K562 (cell line): Measurements from ENCODE around the gene MUC5B. TPM values are rescaled to one million over a fixed set of nuclear protein-coding genes. Genes with fewer than 3 reads are reported as not detected.

Source experiments
- ATAC-seq: fragments of 200-7000 bp; cut with Tn5 transposase; 3 replicates; pipeline ENCODE4 v1.9.1; 2020; ENCODE audit warnings: moderate library complexity
- BruUV-seq: library from RNA; stranded (reverse); fragments of 400-500 nt; replicated peaks from 2 replicates; lab custom pipeline; 2021; lab: Mats Ljungman, UMichigan
- CTCF ChIA-PET: fragments of 300-600 bp; formaldehyde crosslinking; extraction: SDS; loops from one replicate; lab custom pipeline; 2021; ENCODE audit warnings: low intra/inter-chr PET ratio; lab: Yijun Ruan, JAX
- POLR2A ChIA-PET: fragments of 300-600, 350-650 bp; sonication (Branson Sonifier 250); formaldehyde crosslinking; extraction: SDS; loops from one replicate; lab custom pipeline; 2021; ENCODE audit warnings: antibody characterized with exemption, inconsistent platforms; lab: Yijun Ruan, JAX
- DNase-seq, 4 experiments: peaks; one replicate each; pipeline versions ENCODE4 v3.0.0 to v3.0.0-alpha.2; 2011 to 2018; ENCODE audit warnings: low spot score in 3 of 4, mixed read lengths in 3 of 4; ENCODE audit errors: extremely low read depth in 1 of 4
- FAIRE-seq: peaks from 2 replicates; lab custom pipeline; 2011; peaks lifted over from hg19 to GRCh38; lab: Jason Lieb, UNC
- H2AFZ ChIP-seq: 2 replicates; pipeline ENCODE4 v1.6.0; 2011; ENCODE audit warnings: low read depth, low read length, control low read depth, inconsistent platforms
- H3K27ac ChIP-seq: fragments of 200-600 bp; 3 replicates; pipeline ENCODE4 v1.8.0; 2011; ENCODE audit warnings: low read depth, mild to moderate bottlenecking, control low read depth, inconsistent platforms, low read length, moderate library complexity, mixed read lengths; ENCODE audit errors: extremely low read depth
- H3K27me3 ChIP-seq, 2 experiments: fragments of 300-600 bp in 1 of 2; 2 replicates in 1 of 2; 3 replicates in 1 of 2; pipeline versions ENCODE4 v1.6.0 to v1.8.0; 2011; ENCODE audit warnings: inconsistent platforms in 2 of 2, low read length in 2 of 2, mild to moderate bottlenecking in 1 of 2, mixed read lengths in 1 of 2, moderate library complexity in 1 of 2; ENCODE audit not compliant: control insufficient read depth in 2 of 2, insufficient read depth in 2 of 2
- H3K36me3 ChIP-seq: fragments of 300-600 bp; 3 replicates; pipeline ENCODE4 v1.8.0; 2011; ENCODE audit warnings: mild to moderate bottlenecking, low read length, inconsistent platforms; ENCODE audit not compliant: control insufficient read depth, insufficient read depth
- H3K4me1 ChIP-seq, 2 experiments: fragments of 200-600 bp in 1 of 2; replicated peaks in 1 of 2; 2 replicates in 1 of 2; 3 replicates in 1 of 2; pipeline versions ENCODE4 v1.5.1 to v1.8.0; 2011; ENCODE audit warnings: inconsistent platforms in 2 of 2, low read length in 2 of 2, mild to moderate bottlenecking in 1 of 2, mixed read lengths in 1 of 2, moderate library complexity in 1 of 2; ENCODE audit not compliant: control insufficient read depth in 2 of 2, insufficient read depth in 2 of 2
- H3K4me2 ChIP-seq: 2 replicates; pipeline ENCODE4 v1.6.1; 2011; ENCODE audit warnings: low read length, control low read depth, inconsistent platforms, mixed read lengths; ENCODE audit not compliant: insufficient read depth
- H3K4me3 ChIP-seq: fragments of 200-600 bp; sonication (generic), shearing (Covaris generic); 2 replicates; pipeline ENCODE4 v1.5.1; 2016; ENCODE audit warnings: control low read depth, inconsistent platforms
- H3K79me2 ChIP-seq: fragments of 200-600 bp; 3 replicates; pipeline ENCODE4 v1.8.0; 2011; ENCODE audit warnings: low read length, inconsistent platforms; ENCODE audit not compliant: control insufficient read depth, insufficient read depth
- H3K9ac ChIP-seq, 2 experiments: 2 replicates each; pipeline versions ENCODE4 v1.6.0 to v1.6.1; 2011; ENCODE audit warnings: low read depth in 2 of 2, low read length in 2 of 2, control low read depth in 1 of 2, inconsistent platforms in 1 of 2, mild to moderate bottlenecking in 1 of 2, mixed read lengths in 1 of 2; ENCODE audit not compliant: insufficient read depth in 1 of 2
- H3K9me1 ChIP-seq: one replicate; pipeline ENCODE4 v1.6.0; 2011; ENCODE audit warnings: inconsistent platforms, mild to moderate bottlenecking, low read length, moderate library complexity; ENCODE audit not compliant: control insufficient read depth, insufficient read depth
- H3K9me3 ChIP-seq: replicated peaks from 2 replicates; pipeline ENCODE4 v1.5.1; 2011; ENCODE audit warnings: low read depth, low read length, inconsistent platforms; ENCODE audit not compliant: control insufficient read depth, insufficient read depth
- H4K20me1 ChIP-seq: replicated peaks from 2 replicates; pipeline ENCODE4 v1.6.1; 2011; ENCODE audit warnings: low read length, inconsistent platforms, mixed read lengths; ENCODE audit not compliant: control insufficient read depth, insufficient read depth
- ATF1 ChIP-seq, 2 experiments: fragments of 450-650 bp in 1 of 2; IDR thresholded peaks; 2 replicates each; pipeline ENCODE4 v1.6.1; 2016; ENCODE audit warnings: missing compliant biosample characterization in 1 of 2, missing genetic modification characterization in 1 of 2
- CTCF ChIP-seq, 3 experiments: IDR thresholded peaks in 2 of 3; conservative IDR thresholded peaks in 1 of 3; 2 replicates each; pipeline ENCODE4 v1.5.1; 2011 to 2012; ENCODE audit warnings: low read length in 3 of 3, mild to moderate bottlenecking in 3 of 3, control low read depth in 2 of 3, improper control_type of control experiment in 1 of 3, inconsistent platforms in 1 of 3, low read depth in 1 of 3, mixed read lengths in 1 of 3, moderate library complexity in 1 of 3; ENCODE audit not compliant: insufficient read depth in 2 of 3
- JUND ChIP-seq, 2 experiments: IDR thresholded peaks; 2 replicates in 1 of 2; 3 replicates in 1 of 2; pipeline ENCODE4 v1.6.1; 2011; ENCODE audit warnings: borderline replicate concordance in 2 of 2, low read depth in 2 of 2, low read length in 2 of 2, improper control_type of control experiment in 1 of 2, missing biosample characterization in 1 of 2, missing genetic modification characterization in 1 of 2, missing genetic modification reagents in 1 of 2
- NFE2 ChIP-seq: IDR thresholded peaks from 2 replicates; pipeline ENCODE4 v1.6.1; 2014; ENCODE audit warnings: antibody characterized with exemption, low read depth
- NR3C1 ChIP-seq: sonication (generic); formaldehyde crosslinking; IDR thresholded peaks from 2 replicates; pipeline ENCODE4 v1.8.1; 2022; ENCODE audit warnings: missing genetic modification reagents
- PHTF2 ChIP-seq: fragments of 250-450 bp; sonication (Bioruptor Pico); IDR thresholded peaks from 2 replicates; pipeline ENCODE4 v1.5.0; 2021; ENCODE audit warnings: mild to moderate bottlenecking
- POLR2AphosphoS5 ChIP-seq: IDR thresholded peaks from 2 replicates; pipeline ENCODE4 v1.6.1; 2011; ENCODE audit warnings: mild to moderate bottlenecking, low read depth, low read length, moderate library complexity; ENCODE audit not compliant: control insufficient read depth, insufficient read depth
- WGBS: fragments of 100-300 bp; shearing (Covaris generic); methylation state at CpG from one replicate; pipeline ENCODE4 v1.1.6; 2016; ENCODE audit warnings: low coverage, mixed read lengths; ENCODE audit not compliant: insufficient coverage; ENCODE audit errors: missing lambda C conversion rate; 5-methylcytosine and 5-hydroxymethylcytosine counted together
- in situ Hi-C: fragments of 300-500 bp; cut with MboI; formaldehyde crosslinking; loops from 4 replicates; pipeline ENCODE4 v1.15.0; 2018; ENCODE audit warnings: inconsistent platforms, mixed read lengths
- intact Hi-C: fragments of 100-400 bp; cut with micrococcal nuclease; formaldehyde crosslinking; loops from 2 replicates; pipeline ENCODE4 v1.14.2; 2022
- polyA plus RNA-seq, 8 experiments: library from polyadenylated mRNA; depleted of rRNA in 4 of 8; stranded (reverse) in 5 of 8; unstranded in 3 of 8; fragments of >200 nt; fragmentation: Nextera tagmentation in 2 of 8; fragmentation: Illumina TruSeq in 1 of 8; extraction: Ambion mirVana in 2 of 8; extraction: Trizol in 1 of 8; gene quantifications; 2 replicates each; pipeline versions ENCODE4 v1.2.1 to v1.2.3, GENCODE V29; 2011 to 2014; ENCODE audit warnings: inconsistent platforms in 1 of 8, missing spikeins in 1 of 8
- total RNA-seq, 7 experiments: library from RNA; depleted of rRNA in 6 of 7; stranded (reverse); fragments of >200 nt in 6 of 7; fragmentation: Illumina TruSeq in 2 of 7; extraction: Trizol in 2 of 7; gene quantifications; 2 replicates each; pipeline versions ENCODE4 v1.2.1 to v1.2.3, GENCODE V29; 2011 to 2021; ENCODE audit warnings: low replicate concordance in 1 of 7

The MUC5B gene
- total and polyA plus RNA-seq, 9 of the 15 experiments (the other 6 are each of a cell fraction or from before 2014, with no cell fraction given): 0.04 to 0.95 TPM; not detected in 7

- no peak for DNase-seq
- H4K20me1 ChIP-seq: 0 out of 2 replicates have a peak, but pooled peaks cover 3% of the 10 kb centered on the region
- H3K36me3 ChIP-seq: no peaks in the 10 kb centered on the region
- no peak overlapping the region for H2AFZ ChIP-seq
- TF ChIP-seq ATF1 (CRISPR knock-in tag; IDR thresholded peaks at IDR 0.05): no peak
- TF ChIP-seq ATF1 (tag; IDR thresholded peaks at IDR 0.05): peak; percentile 61
- TF ChIP-seq NFE2: no peak
- no peak for TF ChIP-seq JUND (IDR thresholded peaks at IDR 0.05; ENCODE audit: borderline replicate concordance, low read depth, low read length)
- no peak for TF ChIP-seq JUND (tag; IDR thresholded peaks at IDR 0.05; ENCODE audit: borderline replicate concordance, low read depth, low read length)
- no peak for TF ChIP-seq POLR2AphosphoS5
- TF ChIP-seq NR3C1 (CRISPR knock-in tag): no peak
- no peak for TF ChIP-seq PHTF2 (CRISPR knock-in tag)
- TF ChIP-seq CTCF (IDR thresholded peaks at IDR 0.05 in 2 of 3, conservative IDR thresholded peaks at IDR 0.05 in 1 of 3; ENCODE audit: insufficient read depth in 2 of 3, low read depth in 1 of 3, low read length in 3 of 3): peak; percentile 34 to 60 (median 36); a peak in 3 of 6 replicates
- TF ChIP-seq, all 486 proteins: peak for 2
- Histone ChIP-seq H3K9me3 (no peaks in the 10 kb centered on the region), H3K27ac (no peak overlapping the region), H3K27me3 (peaks cover 0 to 70% of the 10 kb centered on the region in 2 experiments; a peak in 4 of 5 replicates), H3K9ac (no peak overlapping the region), H3K79me2 (no peaks in the 10 kb centered on the region), H3K4me2 (no peak overlapping the region), H3K4me3 (no peak overlapping the region), H3K9me1 (no peaks in the 10 kb centered on the region), H3K4me1 (peaks cover 0 to 64% of the 10 kb centered on the region in 2 experiments; a peak in 2 of 5 replicates)
- FAIRE-seq (no peak), ATAC-seq (peak; percentile 42; the same call in 2 of the 3 replicates)
- in situ Hi-C loops: no loop called here
- BruUV-seq: no TSS peak
- ChIA-PET POLR2A (interaction anchor here (1.6 kb wide), 1 partner anchor 13 kb away, joined by 3 read pairs; no protein-coding TSS in a partner anchor), CTCF (no interaction called here)
- WGBS: 6% methylated on average over 17 of the region's 23 CpGs
- intact Hi-C loops: no loop called here
Observed at GRCh38 chr11:1221848-1222311, 986 bp upstream of the MUC5B start.
